DND-41 (cell line): ENCODE measurements around the gene GLCE.

ENCODE experiments used
- ATAC-seq: fragments of 200-7000 bp; cut with Tn5 transposase; 3 replicates; pipeline ENCODE4 v1.9.1; 2021; ENCODE audit warnings: low read depth; ENCODE audit not compliant: insufficient read depth
- DNase-seq: peaks from one replicate; pipeline ENCODE4 v3.0.0-alpha.2; 2020
- H2AFZ ChIP-seq: 2 replicates; pipeline ENCODE4 v1.6.0; 2012; ENCODE audit warnings: low read depth, low read length
- H3K27ac ChIP-seq: 2 replicates; pipeline ENCODE4 v1.5.1; 2012; ENCODE audit warnings: low read length, inconsistent platforms
- H3K27me3 ChIP-seq: fragments of 200-600 bp; sonication (generic); 2 replicates; pipeline ENCODE4 v1.6.0; 2012; ENCODE audit warnings: low read length, mild to moderate bottlenecking, inconsistent platforms; ENCODE audit not compliant: insufficient read depth, poor library complexity
- H3K36me3 ChIP-seq: 2 replicates; pipeline ENCODE4 v1.5.1; 2012; ENCODE audit warnings: low read length, inconsistent platforms; ENCODE audit not compliant: insufficient read depth
- H3K4me1 ChIP-seq: 2 replicates; pipeline ENCODE4 v1.5.1; 2012; ENCODE audit warnings: mild to moderate bottlenecking, low read length; ENCODE audit not compliant: insufficient read depth
- H3K4me2 ChIP-seq: 2 replicates; pipeline ENCODE4 v1.6.0; 2012; ENCODE audit warnings: mild to moderate bottlenecking, moderate library complexity, low read length, inconsistent platforms; ENCODE audit not compliant: insufficient read depth
- H3K4me3 ChIP-seq, 2 experiments: fragments of 200-600 bp in 1 of 2; shearing (Covaris generic) in 1 of 2; 2 replicates each; pipeline ENCODE4 v1.5.1; 2012 to 2016; ENCODE audit warnings: inconsistent platforms in 2 of 2, low read length in 2 of 2, mild to moderate bottlenecking in 2 of 2, low read depth in 1 of 2, moderate library complexity in 1 of 2
- H3K79me2 ChIP-seq: 2 replicates; pipeline ENCODE4 v1.6.0; 2012; ENCODE audit warnings: low read length, inconsistent platforms; ENCODE audit not compliant: insufficient read depth
- H3K9ac ChIP-seq: 2 replicates; pipeline ENCODE4 v1.6.0; 2012; ENCODE audit warnings: low read depth, mild to moderate bottlenecking, inconsistent platforms, low read length, moderate library complexity
- H3K9me3 ChIP-seq: 2 replicates; pipeline ENCODE4 v1.5.1; 2012; ENCODE audit warnings: low read length, moderate library complexity, mild to moderate bottlenecking, inconsistent platforms; ENCODE audit not compliant: insufficient read depth, severe bottlenecking
- H4K20me1 ChIP-seq: 2 replicates; pipeline ENCODE4 v1.6.0; 2012; ENCODE audit warnings: low read length; ENCODE audit not compliant: insufficient read depth
- CTCF ChIP-seq: IDR thresholded peaks from 2 replicates; pipeline ENCODE4 v1.5.1; 2012; ENCODE audit warnings: borderline replicate concordance, low read length, moderate library complexity, mild to moderate bottlenecking; ENCODE audit not compliant: poor library complexity, severe bottlenecking; ENCODE audit errors: extremely low read depth
- EZH2 ChIP-seq: IDR thresholded peaks from 3 replicates; pipeline ENCODE4 v1.6.1; 2012; ENCODE audit warnings: borderline replicate concordance, low read depth, mild to moderate bottlenecking, moderate library complexity, low read length, inconsistent platforms; ENCODE audit not compliant: severe bottlenecking

GLCE gene

GRCh38 chr15:69244798-69245197, 84.4 kb downstream of the GLCE start:
- Histone ChIP-seq H3K27me3 (no peaks in the 10 kb centered on the region), H3K79me2 (no peaks in the 10 kb centered on the region), H3K36me3 (no peaks in the 10 kb centered on the region), H3K4me3 (no peak overlapping the region), H3K9ac (no peak overlapping the region), H3K27ac (no peak overlapping the region), H4K20me1 (no peaks in the 10 kb centered on the region), H2AFZ (no peak overlapping the region), H3K9me3 (no peaks in the 10 kb centered on the region), H3K4me2 (no peak overlapping the region), H3K4me1 (no peaks in the 10 kb centered on the region)
- no peak for TF ChIP-seq EZH2
- TF ChIP-seq CTCF: no peak
- DNase-seq (no peak), ATAC-seq (no peak)

GRCh38 chr15:69253156-69253555, 92.7 kb downstream of the GLCE start:
- ATAC-seq (no peak), DNase-seq (no peak)
- no peak overlapping the region for H3K4me2 ChIP-seq
- no peaks in the 10 kb centered on the region for H3K9me3 ChIP-seq
- H4K20me1 ChIP-seq: no peaks in the 10 kb centered on the region
- H3K36me3 ChIP-seq: no peaks in the 10 kb centered on the region
- no peak for TF ChIP-seq EZH2
- TF ChIP-seq CTCF: no peak
- no peaks in the 10 kb centered on the region for H3K79me2 ChIP-seq
- no peaks in the 10 kb centered on the region for H3K27me3 ChIP-seq
- no peaks in the 10 kb centered on the region for H3K4me1 ChIP-seq
- no peak overlapping the region for H3K4me3 ChIP-seq
- no peak overlapping the region for H3K9ac ChIP-seq
- no peak overlapping the region for H3K27ac ChIP-seq
- no peak overlapping the region for H2AFZ ChIP-seq

GRCh38 chr15:69265347-69265955, 105.0 kb downstream of the GLCE start:
- no peak overlapping the region for H3K27ac ChIP-seq
- no peak overlapping the region for H3K4me3 ChIP-seq
- H4K20me1 ChIP-seq: no peaks in the 10 kb centered on the region
- H3K4me2 ChIP-seq: no peak overlapping the region
- no peak overlapping the region for H2AFZ ChIP-seq
- no peaks in the 10 kb centered on the region for H3K27me3 ChIP-seq
- ATAC-seq (no peak), DNase-seq (no peak)
- peak; percentile 53 for TF ChIP-seq CTCF
- no peak for TF ChIP-seq EZH2
- H3K36me3 ChIP-seq: no peaks in the 10 kb centered on the region
- no peaks in the 10 kb centered on the region for H3K79me2 ChIP-seq
- H3K9ac ChIP-seq: no peak overlapping the region
- no peaks in the 10 kb centered on the region for H3K9me3 ChIP-seq
- no peaks in the 10 kb centered on the region for H3K4me1 ChIP-seq
